Measurements from ENCODE around the gene PPIL3. TPM values are rescaled to one million over a fixed set of nuclear protein-coding genes. Genes with fewer than 3 reads are reported as not detected.

PPIL3 gene
- total RNA-seq, 1 experiment from 2014 or later = 33.9 TPM

DNA sequence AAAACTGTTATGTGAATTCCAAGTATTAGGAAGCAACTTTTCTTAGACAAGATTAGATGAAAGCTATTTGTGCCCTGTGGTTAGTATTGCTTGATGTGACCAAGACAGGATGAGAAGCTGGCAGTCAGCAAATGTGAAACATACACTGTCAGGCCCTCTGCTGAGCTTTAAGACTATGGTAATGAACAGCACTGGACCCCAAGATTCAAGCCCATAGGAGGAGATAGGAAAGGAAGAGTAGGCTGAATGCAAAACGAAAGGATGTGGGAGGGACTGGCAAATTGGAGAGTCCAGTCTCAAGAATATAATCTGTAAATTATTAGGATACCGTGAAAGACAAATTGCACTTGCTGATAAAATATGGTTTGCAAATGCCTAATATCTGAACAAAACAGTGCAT lies 60.8 kb downstream of the PPIL3 start:
- no TSS peak for BruUV-seq (replicated peaks)
- Mint-ChIP-seq H3K27me3 (ENCODE audit: insufficient read depth, unreplicated experiment) (no peaks in the 10 kb centered on the region), H3K4me1 (ENCODE audit: insufficient read depth, unreplicated experiment) (no peaks in the 10 kb centered on the region), H3K4me3 (ENCODE audit: unreplicated experiment) (no peak overlapping the region), H3K36me3 (ENCODE audit: insufficient read depth, unreplicated experiment) (peaks cover 17% of the 10 kb centered on the region), H3K27ac (ENCODE audit: low read depth, unreplicated experiment) (no peak overlapping the region), H3K9me3 (ENCODE audit: unreplicated experiment) (no peaks in the 10 kb centered on the region)
- CTCF ChIA-PET = interaction anchor here (1.1 to 1.5 kb wide), 5 partner anchors 9 to 115 kb away, joined by 3 to 7 read pairs (median 5); no protein-coding TSS in a partner anchor
- intact Hi-C loops (cut with micrococcal nuclease) = no loop called here
- TF ChIP-seq, protein P1, sequence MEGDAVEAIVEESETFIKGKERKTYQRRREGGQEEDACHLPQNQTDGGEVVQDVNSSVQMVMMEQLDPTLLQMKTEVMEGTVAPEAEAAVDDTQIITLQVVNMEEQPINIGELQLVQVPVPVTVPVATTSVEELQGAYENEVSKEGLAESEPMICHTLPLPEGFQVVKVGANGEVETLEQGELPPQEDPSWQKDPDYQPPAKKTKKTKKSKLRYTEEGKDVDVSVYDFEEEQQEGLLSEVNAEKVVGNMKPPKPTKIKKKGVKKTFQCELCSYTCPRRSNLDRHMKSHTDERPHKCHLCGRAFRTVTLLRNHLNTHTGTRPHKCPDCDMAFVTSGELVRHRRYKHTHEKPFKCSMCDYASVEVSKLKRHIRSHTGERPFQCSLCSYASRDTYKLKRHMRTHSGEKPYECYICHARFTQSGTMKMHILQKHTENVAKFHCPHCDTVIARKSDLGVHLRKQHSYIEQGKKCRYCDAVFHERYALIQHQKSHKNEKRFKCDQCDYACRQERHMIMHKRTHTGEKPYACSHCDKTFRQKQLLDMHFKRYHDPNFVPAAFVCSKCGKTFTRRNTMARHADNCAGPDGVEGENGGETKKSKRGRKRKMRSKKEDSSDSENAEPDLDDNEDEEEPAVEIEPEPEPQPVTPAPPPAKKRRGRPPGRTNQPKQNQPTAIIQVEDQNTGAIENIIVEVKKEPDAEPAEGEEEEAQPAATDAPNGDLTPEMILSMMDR (IDR thresholded peaks at IDR 0.05; ENCODE audit: unreplicated experiment) = no peak
- POLR2A ChIA-PET = interaction anchor here (1.6 to 2.2 kb wide), 2 partner anchors 12 to 25 kb away, joined by 3 to 8 read pairs; no protein-coding TSS in a partner anchor
- DNase-seq (ENCODE audit: unreplicated experiment) = no peak

DNA sequence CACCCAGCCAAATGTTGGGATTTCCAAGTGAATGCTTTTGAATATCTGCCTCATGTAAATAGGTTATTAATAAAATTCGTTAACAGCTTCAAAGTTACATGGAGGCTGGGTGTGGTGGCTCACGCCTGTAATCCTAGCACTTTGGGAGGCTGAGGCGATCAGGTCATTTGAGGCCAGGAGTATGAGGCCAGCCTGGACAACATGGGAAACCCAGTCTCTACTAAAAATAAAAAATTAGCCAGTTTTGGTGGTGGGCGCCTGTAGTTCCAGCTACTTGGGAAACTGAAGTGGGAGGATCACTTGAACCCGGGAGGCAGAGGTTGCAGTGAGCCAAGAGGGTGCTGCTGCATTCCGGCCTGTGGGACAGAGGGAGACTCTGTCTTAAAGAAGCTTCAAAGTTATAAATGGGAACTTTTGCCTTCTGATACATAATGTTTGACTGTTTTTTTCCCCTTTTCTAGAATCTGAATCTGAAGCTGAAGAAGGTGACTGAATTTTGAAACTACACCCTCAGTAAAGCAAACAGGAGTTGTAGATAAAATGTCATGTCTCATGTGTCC lies 67.1 kb downstream of the PPIL3 start:
- intact Hi-C loops (cut with micrococcal nuclease) = no loop called here
- peaks cover 59% of the 10 kb centered on the region for H3K36me3 Mint-ChIP-seq (ENCODE audit: insufficient read depth, unreplicated experiment)
- H3K9me3 Mint-ChIP-seq (ENCODE audit: unreplicated experiment) = no peaks in the 10 kb centered on the region
- H3K4me1 Mint-ChIP-seq (ENCODE audit: insufficient read depth, unreplicated experiment) = no peaks in the 10 kb centered on the region
- DNase-seq (ENCODE audit: unreplicated experiment) = no peak
- no TSS peak for BruUV-seq (replicated peaks)
- H3K4me3 Mint-ChIP-seq (ENCODE audit: unreplicated experiment) = no peak overlapping the region
- ChIA-PET POLR2A (interaction anchor here (1.0 to 1.1 kb wide), 2 partner anchors 42 to 68 kb away, joined by 3 read pairs; partner anchors contain the start of genes CLK1, NIF3L1 and PPIL3), CTCF (interaction anchor here (0.6 to 1.3 kb wide), 4 partner anchors 14 to 269 kb away, joined by 3 to 6 read pairs (median 4); no protein-coding TSS in a partner anchor)
- TF ChIP-seq, protein P1 (IDR thresholded peaks at IDR 0.05; ENCODE audit: unreplicated experiment) = no peak
- no peaks in the 10 kb centered on the region for H3K27me3 Mint-ChIP-seq (ENCODE audit: insufficient read depth, unreplicated experiment)
- H3K27ac Mint-ChIP-seq (ENCODE audit: low read depth, unreplicated experiment) = no peak overlapping the region

Other genes starting within 250 kb of the PPIL3 start
- 353 and 371 TPM in 2 replicates for gene BZW1, start 77.2 kb downstream of the PPIL3 start, total RNA-seq (2022)
- gene CLK1, start 24.4 kb downstream of the PPIL3 start, total RNA-seq (2022) = 102 and 118 TPM in 2 replicates
- 19.3 and 26.1 TPM in 2 replicates for gene NIF3L1, start 294 bp upstream of the PPIL3 start, total RNA-seq (2022)
- gene ORC2, start 74.6 kb upstream of the PPIL3 start, total RNA-seq (2022) = 51.5 and 54.4 TPM in 2 replicates
- 13.7 and 13.9 TPM in 2 replicates for gene HYCC2, start 182.6 kb upstream of the PPIL3 start, total RNA-seq (2022)
- gene NDUFB3, start 182.9 kb upstream of the PPIL3 start, total RNA-seq (2022) = 78.0 and 94.9 TPM in 2 replicates
- gene CFLAR, start 227.1 kb upstream of the PPIL3 start, total RNA-seq (2022) = 69.2 and 70.1 TPM in 2 replicates